MCF 10A (cell line): Measurements from ENCODE around the gene SLC10A1. TPM values are rescaled to one million over a fixed set of nuclear protein-coding genes. Genes with fewer than 3 reads are reported as not detected.

Source experiments
- BruUV-seq: library from RNA; stranded (reverse); fragments of 400-500 nt; replicated peaks from 2 replicates; lab custom pipeline; 2021; lab: Mats Ljungman, UMichigan
- CTCF ChIA-PET: fragments of 300-600 bp; sonication (Branson Sonifier 250); formaldehyde crosslinking; extraction: SDS; loops from one replicate; lab custom pipeline; 2021; ENCODE audit warnings: antibody characterized with exemption, inconsistent platforms; lab: Yijun Ruan, JAX
- POLR2A ChIA-PET: fragments of 300-600, 350-650 bp; sonication (Branson Sonifier 250); formaldehyde crosslinking; extraction: SDS; loops from one replicate; lab custom pipeline; 2020; ENCODE audit warnings: antibody characterized with exemption, inconsistent platforms; lab: Yijun Ruan, JAX
- DNase-seq: peaks from one replicate; pipeline ENCODE4 v3.0.0-alpha.2; 2018; ENCODE audit not compliant: unreplicated experiment
- H3K27ac Mint-ChIP-seq: one replicate; pipeline ENCODE4 v1.8.0; 2022; ENCODE audit warnings: mild to moderate bottlenecking, low read depth, mixed read lengths; ENCODE audit not compliant: unreplicated experiment
- H3K27me3 Mint-ChIP-seq: one replicate; pipeline ENCODE4 v1.8.0; 2022; ENCODE audit warnings: mixed read lengths; ENCODE audit not compliant: insufficient read depth, unreplicated experiment
- H3K36me3 Mint-ChIP-seq: one replicate; pipeline ENCODE4 v1.8.0; 2022; ENCODE audit warnings: mild to moderate bottlenecking, moderate library complexity, mixed read lengths; ENCODE audit not compliant: insufficient read depth, unreplicated experiment
- H3K4me1 Mint-ChIP-seq: one replicate; pipeline ENCODE4 v1.8.0; 2022; ENCODE audit warnings: mixed read lengths; ENCODE audit not compliant: insufficient read depth, unreplicated experiment
- H3K4me3 Mint-ChIP-seq: one replicate; pipeline ENCODE4 v1.8.0; 2022; ENCODE audit warnings: mild to moderate bottlenecking, moderate library complexity, mixed read lengths; ENCODE audit not compliant: unreplicated experiment
- H3K9me3 Mint-ChIP-seq: one replicate; pipeline ENCODE4 v1.8.0; 2022; ENCODE audit warnings: mixed read lengths; ENCODE audit not compliant: unreplicated experiment
- intact Hi-C: fragments of 100-400 bp; cut with micrococcal nuclease; formaldehyde crosslinking; loops from 2 replicates; pipeline ENCODE4 v1.14.1; 2022
- total RNA-seq: library from RNA; stranded (reverse); gene quantifications from 2 replicates; pipeline ENCODE4 v1.2.3, GENCODE V29; 2022
- TF ChIP-seq, protein P1 (sequence below): fragments of 200-600 bp; IDR thresholded peaks from one replicate; pipeline ENCODE4 v1.8.0; 2022; ENCODE audit warnings: antibody characterized with exemption, mild to moderate bottlenecking; ENCODE audit not compliant: unreplicated experiment

Gene SLC10A1
- total RNA-seq, 1 experiment from 2014 or later: not detected

DNA sequence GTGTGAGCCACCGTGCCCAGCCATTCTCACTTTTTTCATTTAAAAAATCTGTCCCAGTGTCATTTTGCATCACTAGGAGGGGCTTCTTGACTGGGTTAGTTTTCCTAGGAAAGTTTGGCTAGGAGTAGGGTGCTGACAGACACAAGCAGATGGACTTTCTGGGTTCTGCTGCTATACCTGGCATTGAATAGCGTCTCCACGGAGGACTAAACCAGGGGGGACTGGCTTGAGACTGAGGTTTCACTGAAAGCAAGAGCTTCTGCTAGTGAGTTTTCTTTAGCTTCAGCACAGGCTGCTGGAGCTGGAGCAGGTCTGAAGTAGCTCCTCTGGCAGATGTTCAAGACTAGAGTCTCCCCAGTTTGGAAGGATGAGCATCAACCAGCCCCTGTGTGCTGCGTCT lies 1.4 kb downstream of the SLC10A1 start:
- no TSS peak for BruUV-seq
- intact Hi-C loops: no loop called here
- ChIA-PET CTCF (no interaction called here), POLR2A (no interaction called here)
- H3K9me3 Mint-ChIP-seq: peaks cover 3% of the 10 kb centered on the region
- TF ChIP-seq, protein P1, sequence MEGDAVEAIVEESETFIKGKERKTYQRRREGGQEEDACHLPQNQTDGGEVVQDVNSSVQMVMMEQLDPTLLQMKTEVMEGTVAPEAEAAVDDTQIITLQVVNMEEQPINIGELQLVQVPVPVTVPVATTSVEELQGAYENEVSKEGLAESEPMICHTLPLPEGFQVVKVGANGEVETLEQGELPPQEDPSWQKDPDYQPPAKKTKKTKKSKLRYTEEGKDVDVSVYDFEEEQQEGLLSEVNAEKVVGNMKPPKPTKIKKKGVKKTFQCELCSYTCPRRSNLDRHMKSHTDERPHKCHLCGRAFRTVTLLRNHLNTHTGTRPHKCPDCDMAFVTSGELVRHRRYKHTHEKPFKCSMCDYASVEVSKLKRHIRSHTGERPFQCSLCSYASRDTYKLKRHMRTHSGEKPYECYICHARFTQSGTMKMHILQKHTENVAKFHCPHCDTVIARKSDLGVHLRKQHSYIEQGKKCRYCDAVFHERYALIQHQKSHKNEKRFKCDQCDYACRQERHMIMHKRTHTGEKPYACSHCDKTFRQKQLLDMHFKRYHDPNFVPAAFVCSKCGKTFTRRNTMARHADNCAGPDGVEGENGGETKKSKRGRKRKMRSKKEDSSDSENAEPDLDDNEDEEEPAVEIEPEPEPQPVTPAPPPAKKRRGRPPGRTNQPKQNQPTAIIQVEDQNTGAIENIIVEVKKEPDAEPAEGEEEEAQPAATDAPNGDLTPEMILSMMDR: no peak
- no peak overlapping the region for H3K27ac Mint-ChIP-seq
- H3K4me3 Mint-ChIP-seq: no peak overlapping the region
- H3K27me3 Mint-ChIP-seq: no peaks in the 10 kb centered on the region
- H3K36me3 Mint-ChIP-seq: no peaks in the 10 kb centered on the region
- H3K4me1 Mint-ChIP-seq: no peaks in the 10 kb centered on the region
- DNase-seq: no peak

DNA sequence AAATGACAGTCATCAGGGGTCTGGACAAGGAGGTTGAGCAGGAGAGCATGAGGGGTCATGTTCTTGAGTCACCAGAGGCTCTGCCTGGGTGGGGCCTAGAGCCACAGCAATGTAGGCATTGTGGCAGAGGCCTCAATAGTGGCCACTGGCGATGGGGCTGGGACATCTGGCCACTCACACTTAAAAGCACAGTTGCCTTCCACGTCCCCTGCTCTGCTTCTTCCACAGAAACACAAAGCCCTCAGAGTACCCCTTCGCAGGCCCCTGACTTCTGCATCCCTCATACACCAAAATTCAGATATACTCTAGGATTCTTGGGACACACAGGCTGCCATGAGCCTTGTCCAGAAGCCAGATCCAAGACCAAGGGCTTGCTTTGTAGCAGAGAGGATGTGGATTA lies 2.2 kb downstream of the SLC10A1 start:
- ChIA-PET POLR2A (no interaction called here), CTCF (no interaction called here)
- no peaks in the 10 kb centered on the region for H3K9me3 Mint-ChIP-seq
- no peaks in the 10 kb centered on the region for H3K4me1 Mint-ChIP-seq
- H3K36me3 Mint-ChIP-seq: no peaks in the 10 kb centered on the region
- TF ChIP-seq, protein P1: no peak
- no peak overlapping the region for H3K4me3 Mint-ChIP-seq
- no peaks in the 10 kb centered on the region for H3K27me3 Mint-ChIP-seq
- intact Hi-C loops: no loop called here
- H3K27ac Mint-ChIP-seq: no peak overlapping the region
- no TSS peak for BruUV-seq
- no peak for DNase-seq

DNA sequence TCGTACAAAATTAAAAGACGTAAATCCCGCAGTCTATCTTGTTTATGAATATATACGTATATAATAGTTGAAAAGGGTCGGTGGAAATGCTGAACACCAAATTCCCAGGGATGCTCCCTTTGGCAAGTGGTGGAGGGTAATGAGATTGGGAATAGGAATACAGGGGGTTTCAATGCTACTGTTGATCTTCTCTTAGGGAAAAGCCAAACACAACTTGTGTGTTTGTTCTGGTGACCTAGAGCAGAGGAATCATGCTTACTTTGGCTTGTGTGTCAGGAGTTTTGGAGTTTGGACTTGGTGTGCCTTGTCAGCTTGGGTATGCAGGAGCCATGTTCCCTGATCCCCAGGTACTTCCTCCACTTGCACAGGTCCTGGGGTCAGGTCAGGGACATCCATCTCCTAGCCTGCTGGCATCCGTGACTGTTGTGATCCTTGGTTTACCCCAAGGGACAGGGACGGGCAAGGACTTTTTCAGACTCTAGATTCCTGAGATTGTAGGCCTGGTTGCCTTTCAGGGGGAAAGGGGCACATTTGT lies 4.1 kb downstream of the SLC10A1 start:
- intact Hi-C loops: no loop called here
- ChIA-PET CTCF (no interaction called here), POLR2A (no interaction called here)
- Mint-ChIP-seq H3K27me3 (no peaks in the 10 kb centered on the region), H3K36me3 (no peaks in the 10 kb centered on the region), H3K4me3 (no peak overlapping the region), H3K4me1 (no peaks in the 10 kb centered on the region), H3K9me3 (no peaks in the 10 kb centered on the region), H3K27ac (no peak overlapping the region)
- TF ChIP-seq, protein P1: no peak
- no peak for DNase-seq
- BruUV-seq: no TSS peak

DNA sequence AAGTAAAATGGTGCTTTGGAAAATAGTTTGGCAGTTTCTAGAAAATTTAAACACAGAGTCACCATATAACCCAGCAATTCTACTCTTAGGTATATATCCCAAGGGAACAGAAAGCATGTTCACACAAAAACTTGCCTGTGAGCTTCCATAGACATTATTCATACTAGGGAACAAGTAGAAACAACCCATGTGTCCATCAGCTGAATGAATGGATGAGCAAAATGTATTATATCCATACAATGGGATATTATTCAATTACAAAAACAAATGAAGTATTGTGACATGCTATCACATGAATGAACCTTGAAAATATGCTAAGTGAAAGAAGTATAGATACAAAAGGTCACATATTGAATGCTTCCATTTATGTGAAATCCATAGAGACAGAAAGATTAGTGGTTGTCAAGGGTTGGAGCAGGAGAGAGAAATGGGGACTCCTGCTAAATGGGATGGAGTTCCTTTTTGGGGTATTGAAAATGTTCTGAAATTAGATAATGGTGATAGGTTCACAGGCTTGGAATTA lies 7.9 kb downstream of the SLC10A1 start:
- Mint-ChIP-seq H3K4me3 (no peak overlapping the region), H3K27ac (no peak overlapping the region), H3K36me3 (no peaks in the 10 kb centered on the region), H3K4me1 (no peaks in the 10 kb centered on the region), H3K27me3 (no peaks in the 10 kb centered on the region), H3K9me3 (no peaks in the 10 kb centered on the region)
- POLR2A ChIA-PET: no interaction called here
- intact Hi-C loops: no loop called here
- DNase-seq: no peak
- CTCF ChIA-PET: no interaction called here
- no TSS peak for BruUV-seq
- TF ChIP-seq, protein P1: no peak
